Ectodermal cell (in vitro differentiated cells): ENCODE data around the gene TSNAXIP1.

ENCODE experiments used
- H3K27ac ChIP-seq: 2 replicates; pipeline ENCODE4 v1.7.0; 2013; ENCODE audit warnings: mild to moderate bottlenecking, low read depth, low read length; ENCODE audit not compliant: insufficient read depth, poor library complexity, severe bottlenecking
- H3K27me3 ChIP-seq: 2 replicates; pipeline ENCODE4 v1.7.0; 2013; ENCODE audit warnings: mild to moderate bottlenecking, low read length; ENCODE audit not compliant: insufficient read depth, control insufficient read depth, poor library complexity, severe bottlenecking
- H3K36me3 ChIP-seq: one replicate; pipeline ENCODE4 v1.7.0; 2013; ENCODE audit warnings: low read length; ENCODE audit not compliant: control insufficient read depth, insufficient read depth
- H3K4me1 ChIP-seq: one replicate; pipeline ENCODE4 v1.7.0; 2013; ENCODE audit warnings: low read length; ENCODE audit not compliant: control insufficient read depth, insufficient read depth
- H3K4me3 ChIP-seq: 2 replicates; pipeline ENCODE4 v1.7.0; 2013; ENCODE audit warnings: low read depth, low read length, control low read depth; ENCODE audit not compliant: insufficient read depth
- H3K9me3 ChIP-seq: 2 replicates; pipeline ENCODE4 v1.7.0; 2013; ENCODE audit warnings: mild to moderate bottlenecking, low read length, moderate library complexity; ENCODE audit not compliant: control insufficient read depth
- WGBS, 2 experiments: methylation state at CpG; one replicate each; pipeline ENCODE4 v1.1.7; 2013; ENCODE audit warnings: missing lambda C conversion rate in 2 of 2; 5-methylcytosine and 5-hydroxymethylcytosine counted together

TSNAXIP1 gene

GRCh38 chr16:67805718-67806427 is 816 bp upstream of the TSNAXIP1 start:
- 2% methylated on average over 26 of the region's 26 CpGs for WGBS, 2 experiments
- H3K36me3 ChIP-seq: peaks cover 4% of the 10 kb centered on the region
- H3K9me3 ChIP-seq: no peaks in the 10 kb centered on the region
- H3K27me3 ChIP-seq: no peaks in the 10 kb centered on the region
- peak overlapping the region; percentile 72 for H3K27ac ChIP-seq
- peak overlapping the region; percentile 100 for H3K4me3 ChIP-seq
- H3K4me1 ChIP-seq: peaks cover 8% of the 10 kb centered on the region

GRCh38 chr16:67807148-67807682 is 526 bp downstream of the TSNAXIP1 start:
- 35 to 38% methylated on average over 24 of the region's 24 CpGs for WGBS, 2 experiments
- H3K27ac ChIP-seq: peak overlapping the region; percentile 86
- H3K4me3 ChIP-seq: peak overlapping the region; percentile 100
- no peaks in the 10 kb centered on the region for H3K36me3 ChIP-seq
- peaks cover 8% of the 10 kb centered on the region for H3K4me1 ChIP-seq
- no peaks in the 10 kb centered on the region for H3K9me3 ChIP-seq
- no peaks in the 10 kb centered on the region for H3K27me3 ChIP-seq

GRCh38 chr16:67811899-67812298 is 5.2 kb downstream of the TSNAXIP1 start:
- Histone ChIP-seq H3K4me3 (no peak overlapping the region), H3K4me1 (no peaks in the 10 kb centered on the region), H3K27ac (no peak overlapping the region), H3K27me3 (no peaks in the 10 kb centered on the region), H3K36me3 (no peaks in the 10 kb centered on the region), H3K9me3 (no peaks in the 10 kb centered on the region)
- 97 to 98% methylated on average over 1 of the region's 1 CpG for WGBS, 2 experiments

DNA sequence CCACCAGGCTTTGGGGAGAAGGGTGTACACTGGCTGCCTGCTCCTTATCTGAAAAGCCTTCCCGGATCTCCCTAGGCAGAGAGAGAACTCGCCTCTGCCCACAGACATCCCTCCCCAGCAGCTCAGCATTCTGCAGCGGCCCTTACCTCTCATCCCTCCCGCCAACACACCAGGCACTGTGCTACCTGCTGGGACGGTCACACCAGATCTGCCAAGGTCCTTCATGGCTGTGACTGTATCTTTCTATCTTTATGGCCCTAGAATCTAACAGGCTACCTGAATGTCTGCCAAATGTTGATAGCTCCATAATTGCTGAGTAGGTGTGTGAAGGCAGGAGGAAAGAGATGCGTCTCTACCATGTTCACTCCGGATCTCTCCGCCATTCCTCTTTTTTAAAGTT is 7.9 kb downstream of the TSNAXIP1 start:
- WGBS, 2 experiments: 88 to 90% methylated on average over 8 of the region's 8 CpGs
- Histone ChIP-seq H3K27me3 (no peaks in the 10 kb centered on the region), H3K4me1 (no peaks in the 10 kb centered on the region), H3K36me3 (no peaks in the 10 kb centered on the region), H3K4me3 (no peak overlapping the region), H3K9me3 (no peaks in the 10 kb centered on the region), H3K27ac (no peak overlapping the region)

- 91 to 92% methylated on average over 11 of the region's 11 CpGs for WGBS, 2 experiments
- no peak overlapping the region for H3K27ac ChIP-seq
- no peaks in the 10 kb centered on the region for H3K36me3 ChIP-seq
These were observed 14.0 kb downstream of the TSNAXIP1 start for GRCh38 chr16:67820608-67821259.

GRCh38 chr16:67822511-67822910 is 15.8 kb downstream of the TSNAXIP1 start:
- Histone ChIP-seq H3K4me1 (no peaks in the 10 kb centered on the region), H3K27ac (no peak overlapping the region), H3K27me3 (no peaks in the 10 kb centered on the region), H3K4me3 (no peak overlapping the region), H3K36me3 (peaks cover 5% of the 10 kb centered on the region), H3K9me3 (no peaks in the 10 kb centered on the region)
- 93 to 94% methylated on average over 2 of the region's 2 CpGs for WGBS, 2 experiments

More at GRCh38 chr16:67820608-67821259, 14.0 kb downstream of the TSNAXIP1 start:
- no peaks in the 10 kb centered on the region for H3K27me3 ChIP-seq
- H3K4me3 ChIP-seq: no peak overlapping the region
- no peaks in the 10 kb centered on the region for H3K4me1 ChIP-seq
- H3K9me3 ChIP-seq: no peaks in the 10 kb centered on the region

- Histone ChIP-seq H3K4me1 (no peaks in the 10 kb centered on the region), H3K27ac (no peak overlapping the region), H3K9me3 (no peaks in the 10 kb centered on the region), H3K36me3 (peaks cover 11% of the 10 kb centered on the region), H3K4me3 (no peak overlapping the region), H3K27me3 (no peaks in the 10 kb centered on the region)
- 82% methylated on average over 8 of the region's 8 CpGs for WGBS, 2 experiments
These were observed 18.4 kb downstream of the TSNAXIP1 start for GRCh38 chr16:67825119-67825518.

GRCh38 chr16:67825906-67826305 is 19.2 kb downstream of the TSNAXIP1 start:
- H3K4me1 ChIP-seq: no peaks in the 10 kb centered on the region
- H3K27me3 ChIP-seq: no peaks in the 10 kb centered on the region
- H3K27ac ChIP-seq: no peak overlapping the region
- peaks cover 12% of the 10 kb centered on the region for H3K36me3 ChIP-seq
- 95 to 96% methylated on average over 14 of the region's 14 CpGs for WGBS, 2 experiments
- no peak overlapping the region for H3K4me3 ChIP-seq
- no peaks in the 10 kb centered on the region for H3K9me3 ChIP-seq

- WGBS, 2 experiments: 95 to 96% methylated on average over 4 of the region's 4 CpGs
- no peak overlapping the region for H3K27ac ChIP-seq
- H3K9me3 ChIP-seq: no peaks in the 10 kb centered on the region
- H3K4me1 ChIP-seq: peaks cover 10% of the 10 kb centered on the region
- H3K27me3 ChIP-seq: no peaks in the 10 kb centered on the region
- H3K36me3 ChIP-seq: peaks cover 12% of the 10 kb centered on the region
- no peak overlapping the region for H3K4me3 ChIP-seq
These were observed 22.0 kb downstream of the TSNAXIP1 start for GRCh38 chr16:67828651-67829050.

- Histone ChIP-seq H3K36me3 (peaks cover 7% of the 10 kb centered on the region), H3K27ac (no peak overlapping the region), H3K4me1 (peaks cover 10% of the 10 kb centered on the region), H3K4me3 (peak overlapping the region; percentile 68), H3K9me3 (no peaks in the 10 kb centered on the region), H3K27me3 (no peaks in the 10 kb centered on the region)
- 17 to 20% methylated on average over 3 of the region's 3 CpGs for WGBS, 2 experiments
These were observed 26.3 kb downstream of the TSNAXIP1 start for GRCh38 chr16:67833030-67833414.
